ENCODE measurements around the gene CACYBP. TPM values are rescaled to one million over a fixed set of nuclear protein-coding genes. Genes with fewer than 3 reads are reported as not detected.

The CACYBP gene
- total and polyA plus RNA-seq, 2 of the 13 experiments (the other 11 are each of a cell fraction or from before 2014, with no cell fraction given), result 18.4 to 183 TPM

DNA sequence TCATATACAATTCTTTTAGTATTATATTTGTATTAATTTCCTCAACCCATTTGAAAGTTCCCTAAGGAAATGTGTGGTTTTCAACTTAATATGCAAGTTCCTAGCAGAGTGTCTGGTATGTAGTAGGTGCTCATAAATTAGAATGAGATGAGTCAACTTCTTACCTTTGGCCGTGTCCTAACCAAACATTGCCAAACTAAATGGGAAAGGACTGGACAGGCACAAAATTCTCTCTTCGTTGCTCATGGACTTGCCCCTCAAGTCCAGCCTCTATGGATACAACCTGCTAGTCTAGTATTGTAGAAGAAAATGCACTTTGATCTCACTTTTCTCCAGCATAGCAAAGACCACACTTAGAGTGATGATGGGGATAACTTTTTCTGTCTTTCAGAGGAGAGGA lies 35.0 kb downstream of the CACYBP start (continued):
- TF ChIP-seq DNMT1 (CRISPR knock-in tag; IDR thresholded peaks at IDR 0.05) (no peak), ZNF350 (CRISPR knock-in tag; IDR thresholded peaks at IDR 0.05; ENCODE audit: borderline replicate concordance, low read depth) (no peak), CBX2 (IDR thresholded peaks at IDR 0.05; ENCODE audit: low read depth, low read length) (no peak), CBX2 (CRISPR knock-in tag; IDR thresholded peaks at IDR 0.05; ENCODE audit: low read depth) (no peak)
- TF ChIP-seq, protein P1, sequence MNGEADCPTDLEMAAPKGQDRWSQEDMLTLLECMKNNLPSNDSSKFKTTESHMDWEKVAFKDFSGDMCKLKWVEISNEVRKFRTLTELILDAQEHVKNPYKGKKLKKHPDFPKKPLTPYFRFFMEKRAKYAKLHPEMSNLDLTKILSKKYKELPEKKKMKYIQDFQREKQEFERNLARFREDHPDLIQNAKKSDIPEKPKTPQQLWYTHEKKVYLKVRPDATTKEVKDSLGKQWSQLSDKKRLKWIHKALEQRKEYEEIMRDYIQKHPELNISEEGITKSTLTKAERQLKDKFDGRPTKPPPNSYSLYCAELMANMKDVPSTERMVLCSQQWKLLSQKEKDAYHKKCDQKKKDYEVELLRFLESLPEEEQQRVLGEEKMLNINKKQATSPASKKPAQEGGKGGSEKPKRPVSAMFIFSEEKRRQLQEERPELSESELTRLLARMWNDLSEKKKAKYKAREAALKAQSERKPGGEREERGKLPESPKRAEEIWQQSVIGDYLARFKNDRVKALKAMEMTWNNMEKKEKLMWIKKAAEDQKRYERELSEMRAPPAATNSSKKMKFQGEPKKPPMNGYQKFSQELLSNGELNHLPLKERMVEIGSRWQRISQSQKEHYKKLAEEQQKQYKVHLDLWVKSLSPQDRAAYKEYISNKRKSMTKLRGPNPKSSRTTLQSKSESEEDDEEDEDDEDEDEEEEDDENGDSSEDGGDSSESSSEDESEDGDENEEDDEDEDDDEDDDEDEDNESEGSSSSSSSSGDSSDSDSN (CRISPR knock-in tag; IDR thresholded peaks at IDR 0.05), result no peak

DNA sequence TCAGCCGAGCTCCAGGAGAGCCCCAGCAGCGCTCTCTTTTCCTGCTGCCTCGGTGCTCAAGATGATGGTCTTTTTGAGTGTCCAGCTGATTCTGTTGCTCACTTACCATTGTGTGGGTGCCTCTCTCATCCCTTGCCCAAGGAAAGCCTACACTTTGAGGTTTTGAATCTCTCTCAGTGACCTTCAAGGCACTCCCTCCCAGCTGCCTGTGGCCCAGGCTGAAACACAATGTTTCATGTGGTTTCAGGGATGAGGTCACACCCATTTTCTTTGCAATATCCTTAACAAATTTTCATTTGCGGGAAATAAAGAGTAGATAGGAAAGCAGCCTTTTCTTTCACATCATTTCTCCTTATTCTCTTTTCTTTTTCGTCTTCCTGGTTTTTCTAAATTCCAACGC lies 36.1 kb downstream of the CACYBP start:
- no peak overlapping the region for H2AFZ ChIP-seq (ENCODE audit: low read length)
- ATAC-seq, result no peak
- peaks cover 9% of the 10 kb centered on the region for H3K4me1 ChIP-seq (ENCODE audit: insufficient read depth, low read length)
- H3K4me3 ChIP-seq (replicated peaks in 1 of 3; ENCODE audit: insufficient read depth in 1 of 3, low read depth in 2 of 3, low read length in 3 of 3), result no peak overlapping the region
- BruUV-seq (replicated peaks), result no TSS peak
- no peak overlapping the region for H3K9ac ChIP-seq (ENCODE audit: insufficient read depth, low read depth, low read length)
- H3K27me3 ChIP-seq (ENCODE audit: control insufficient read depth in 1 of 2, insufficient read depth in 2 of 2, low read length in 2 of 2), result no peaks in the 10 kb centered on the region; a peak in 1 of 5 replicates
- H3K9me3 ChIP-seq (ENCODE audit: low read length), result no peaks in the 10 kb centered on the region
- H4K20me1 ChIP-seq (ENCODE audit: insufficient read depth, low read length), result no peaks in the 10 kb centered on the region
- no peaks in the 10 kb centered on the region for H3K79me2 ChIP-seq (ENCODE audit: insufficient read depth, low read length)
- in situ Hi-C loops (cut with HindIII; ENCODE audit: extremely low pct_ligation_motif_present, low pct_unique_long_range_greater_than_20kb) (no loop called here), intact Hi-C loops (cut with micrococcal nuclease; ENCODE audit: unreplicated experiment) (no loop called here)
- H3K4me2 ChIP-seq (ENCODE audit: low read depth, low read length), result no peak overlapping the region
- H3K36me3 ChIP-seq (replicated peaks in 1 of 2; ENCODE audit: control insufficient read depth in 1 of 2, insufficient read depth in 2 of 2, low read length in 2 of 2), result no peaks in the 10 kb centered on the region
- FAIRE-seq, result no peak
- ChIA-PET CTCF (ENCODE audit: low intra/inter-chr PET ratio, low total read pairs) (no interaction called here), POLR2A (no interaction called here)
- no peak for DNase-seq (ENCODE audit: low spot score)
- H3K27ac ChIP-seq (ENCODE audit: extremely low read length, insufficient read depth, low read length), result no peak overlapping the region
- WGBS (ENCODE audit: low lambda C conversion rate), result 47% methylated on average over 4 of the region's 6 CpGs
- TF ChIP-seq ZNF10 (CRISPR knock-in tag; IDR thresholded peaks at IDR 0.05; ENCODE audit: borderline replicate concordance, low read depth) (no peak), YY1 (IDR thresholded peaks at IDR 0.05; ENCODE audit: insufficient read depth, insufficient replicate concordance, low read depth, low read length) (no peak), TRIM24 (CRISPR knock-in tag; IDR thresholded peaks at IDR 0.05) (no peak), ISX (CRISPR knock-in tag; conservative IDR thresholded peaks at IDR 0.05) (no peak), CENPX (CRISPR knock-in tag; IDR thresholded peaks at IDR 0.05) (no peak), ZNF562 (CRISPR knock-in tag; IDR thresholded peaks at IDR 0.05; ENCODE audit: borderline replicate concordance) (no peak), CENPT (CRISPR knock-in tag; IDR thresholded peaks at IDR 0.05; ENCODE audit: low read depth) (no peak), ZNF256 (CRISPR knock-in tag; conservative IDR thresholded peaks at IDR 0.05) (no peak), JUN (CRISPR knock-in tag; IDR thresholded peaks at IDR 0.05) (no peak), ZNF644 (CRISPR knock-in tag; IDR thresholded peaks at IDR 0.05; ENCODE audit: low read depth) (no peak), HOXA7 (CRISPR knock-in tag; IDR thresholded peaks at IDR 0.05) (no peak), ZNF543 (CRISPR knock-in tag; IDR thresholded peaks at IDR 0.05) (no peak), KDM6A (CRISPR knock-in tag; IDR thresholded peaks at IDR 0.05; ENCODE audit: low read depth) (no peak), HNRNPL (IDR thresholded peaks at IDR 0.05; ENCODE audit: low read depth, low read length) (no peak)
- TF ChIP-seq, protein P2, sequence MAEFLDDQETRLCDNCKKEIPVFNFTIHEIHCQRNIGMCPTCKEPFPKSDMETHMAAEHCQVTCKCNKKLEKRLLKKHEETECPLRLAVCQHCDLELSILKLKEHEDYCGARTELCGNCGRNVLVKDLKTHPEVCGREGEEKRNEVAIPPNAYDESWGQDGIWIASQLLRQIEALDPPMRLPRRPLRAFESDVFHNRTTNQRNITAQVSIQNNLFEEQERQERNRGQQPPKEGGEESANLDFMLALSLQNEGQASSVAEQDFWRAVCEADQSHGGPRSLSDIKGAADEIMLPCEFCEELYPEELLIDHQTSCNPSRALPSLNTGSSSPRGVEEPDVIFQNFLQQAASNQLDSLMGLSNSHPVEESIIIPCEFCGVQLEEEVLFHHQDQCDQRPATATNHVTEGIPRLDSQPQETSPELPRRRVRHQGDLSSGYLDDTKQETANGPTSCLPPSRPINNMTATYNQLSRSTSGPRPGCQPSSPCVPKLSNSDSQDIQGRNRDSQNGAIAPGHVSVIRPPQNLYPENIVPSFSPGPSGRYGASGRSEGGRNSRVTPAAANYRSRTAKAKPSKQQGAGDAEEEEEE (CRISPR knock-in tag; IDR thresholded peaks at IDR 0.05; ENCODE audit: borderline replicate concordance), result no peak

Data from HepG2 (cell line).